OCI-LY7 (cell line): ENCODE results near the gene PLEKHS1. TPM values are rescaled to one million over a fixed set of nuclear protein-coding genes. Genes with fewer than 3 reads are reported as not detected.

Source experiments
- BruUV-seq: library from RNA; stranded (reverse); fragments of 400-500 nt; replicated peaks from 2 replicates; lab custom pipeline; 2021; lab: Mats Ljungman, UMichigan
- CTCF ChIA-PET: fragments of 300-600 bp; sonication (Branson Sonifier 250); formaldehyde crosslinking; loops from one replicate; lab custom pipeline; 2022; ENCODE audit warnings: antibody characterized with exemption; ENCODE audit not compliant: unreplicated experiment; lab: Charles Lee
- POLR2A ChIA-PET: fragments of 300-600 bp; sonication (Branson Sonifier 250); formaldehyde crosslinking; loops from one replicate; lab custom pipeline; 2022; ENCODE audit warnings: antibody characterized with exemption; lab: Charles Lee
- DNase-seq: peaks from one replicate; pipeline ENCODE4 v3.0.0-alpha.2; 2015; ENCODE audit warnings: low spot score
- H2AFZ ChIP-seq: fragments of 200-600 bp; sonication (generic), shearing (Covaris generic); 2 replicates; pipeline ENCODE4 v1.6.1; 2014; ENCODE audit warnings: mild to moderate bottlenecking, antibody characterized with exemption, low read length, moderate library complexity
- H3K27ac ChIP-seq: fragments of 200-600 bp; sonication (generic); 2 replicates; pipeline ENCODE4 v1.5.1; 2014; ENCODE audit warnings: mixed run types, low read depth, mild to moderate bottlenecking, moderate library complexity, low read length, inconsistent platforms; ENCODE audit not compliant: poor library complexity, severe bottlenecking
- H3K36me3 ChIP-seq: fragments of 200-600 bp; sonication (generic); 2 replicates; pipeline ENCODE4 v1.6.1; 2014; ENCODE audit warnings: mild to moderate bottlenecking, antibody characterized with exemption, low read length, moderate library complexity, mixed read lengths; ENCODE audit not compliant: insufficient read depth
- H3K4me1 ChIP-seq: fragments of 200-600 bp; sonication (generic); 2 replicates; pipeline ENCODE4 v1.5.1; 2014; ENCODE audit warnings: mild to moderate bottlenecking, low read length; ENCODE audit not compliant: insufficient read depth, poor library complexity, severe bottlenecking
- H3K4me2 ChIP-seq: fragments of 200-600 bp; sonication (generic); 2 replicates; pipeline ENCODE4 v1.6.1; 2014; ENCODE audit warnings: mild to moderate bottlenecking, low read length
- H3K4me3 ChIP-seq: fragments of 200-600 bp; sonication (generic); 2 replicates; pipeline ENCODE4 v1.5.1; 2014; ENCODE audit warnings: mild to moderate bottlenecking, low read depth, low read length; ENCODE audit not compliant: poor library complexity, severe bottlenecking
- H3K79me2 ChIP-seq: fragments of 200-600 bp; sonication (generic); 2 replicates; pipeline ENCODE4 v1.6.1; 2016; ENCODE audit warnings: low read depth, mild to moderate bottlenecking, low read length, moderate library complexity, mixed read lengths; ENCODE audit not compliant: insufficient read depth
- H3K9me2 ChIP-seq: fragments of 200-600 bp; sonication (generic); 2 replicates; pipeline ENCODE4 v1.6.1; 2016; ENCODE audit warnings: mild to moderate bottlenecking, low read length, mixed read lengths; ENCODE audit not compliant: insufficient read depth
- H3K9me3 ChIP-seq: fragments of 200-600 bp; sonication (generic); 2 replicates; pipeline ENCODE4 v1.6.1; 2014; ENCODE audit warnings: mild to moderate bottlenecking, mixed run types, low read length, mixed read lengths
- H4K20me1 ChIP-seq: fragments of 200-600 bp; sonication (generic); 2 replicates; pipeline ENCODE4 v1.6.1; 2014; ENCODE audit warnings: mild to moderate bottlenecking, antibody characterized with exemption, low read length, moderate library complexity, mixed read lengths; ENCODE audit not compliant: insufficient read depth
- CTCF ChIP-seq: fragments of 200-600 bp; sonication (generic); conservative IDR thresholded peaks from 2 replicates; pipeline ENCODE4 v1.5.1; 2014; ENCODE audit warnings: mild to moderate bottlenecking, antibody characterized with exemption, low read length, moderate library complexity, mixed read lengths
- EZH2phosphoT487 ChIP-seq: fragments of 200-600 bp; sonication (generic); IDR thresholded peaks from 2 replicates; pipeline ENCODE4 v1.6.1; 2018; ENCODE audit warnings: low read depth, borderline replicate concordance, mild to moderate bottlenecking, mixed run types, antibody characterized with exemption, low read length, moderate library complexity, mixed read lengths
- intact Hi-C: fragments of 100-400 bp; cut with micrococcal nuclease; formaldehyde crosslinking; loops from one replicate; pipeline ENCODE4 v1.10.0; 2022; ENCODE audit not compliant: unreplicated experiment
- total RNA-seq, 2 experiments: library from RNA; depleted of rRNA in 1 of 2; stranded (reverse); fragments of >200 nt in 1 of 2; shearing (Covaris generic) in 1 of 2; gene quantifications; 2 replicates each; pipeline ENCODE4 v1.2.3, GENCODE V29; 2014 to 2022

The PLEKHS1 gene
- total RNA-seq, 2 experiments from 2014 or later = not detected

GRCh38 chr10:113716109-113716910 lies 35.2 kb upstream of the PLEKHS1 start:
- peaks cover 5% of the 10 kb centered on the region for H3K4me1 ChIP-seq
- intact Hi-C loops = no loop called here
- H3K4me3 ChIP-seq = no peak overlapping the region
- ChIA-PET CTCF (no interaction called here), POLR2A (interaction anchor here (0.7 to 1.1 kb wide), 2 partner anchors 25 to 301 kb away, joined by 3 read pairs; no protein-coding TSS in a partner anchor)
- 0 out of 2 replicates have a peak, but pooled peaks cover under 1% of the 10 kb centered on the region for H3K36me3 ChIP-seq
- no peaks in the 10 kb centered on the region for H4K20me1 ChIP-seq
- no peaks in the 10 kb centered on the region for H3K79me2 ChIP-seq
- TF ChIP-seq CTCF = no peak
- no peak for TF ChIP-seq EZH2phosphoT487
- H2AFZ ChIP-seq = no peak overlapping the region
- no peak overlapping the region for H3K4me2 ChIP-seq
- H3K9me2 ChIP-seq = no peaks in the 10 kb centered on the region
- H3K27ac ChIP-seq = no peak overlapping the region
- no peak for DNase-seq
- BruUV-seq = no TSS peak
- H3K9me3 ChIP-seq = no peaks in the 10 kb centered on the region

GRCh38 chr10:113718969-113719822 lies 32.3 kb upstream of the PLEKHS1 start:
- intact Hi-C loops = no loop called here
- Histone ChIP-seq H3K9me2 (no peaks in the 10 kb centered on the region), H3K4me1 (no peaks in the 10 kb centered on the region), H3K79me2 (no peaks in the 10 kb centered on the region), H3K4me2 (no peak overlapping the region), H3K27ac (no peak overlapping the region), H3K36me3 (peaks cover 10% of the 10 kb centered on the region), H3K4me3 (no peak overlapping the region), H2AFZ (no peak overlapping the region), H4K20me1 (no peaks in the 10 kb centered on the region), H3K9me3 (no peaks in the 10 kb centered on the region)
- BruUV-seq = no TSS peak
- TF ChIP-seq CTCF = no peak
- no peak for TF ChIP-seq EZH2phosphoT487
- POLR2A ChIA-PET = no interaction called here
- CTCF ChIA-PET = no interaction called here
- no peak for DNase-seq
